Lower lobe of right lung (tissue), 2 donors: ENCODE data around the gene DPH6. TPM values are rescaled to one million over a fixed set of nuclear protein-coding genes. Genes with fewer than 3 reads are reported as not detected.

Experiments
- ATAC-seq, 2 donors: fragments of 200-7000 bp; cut with Tn5 transposase; one replicate each; pipeline ENCODE4 v1.9.1; 2020 to 2022; ENCODE audit warnings: mild to moderate bottlenecking in 2 of 2, moderate library complexity in 2 of 2
- DNase-seq: peaks from one replicate; pipeline ENCODE4 v3.0.0-alpha.2; 2020
- H3K27ac ChIP-seq: fragments of 200-600 bp; one replicate; pipeline ENCODE4 v1.8.0; 2022
- H3K27me3 ChIP-seq: fragments of 200-600 bp; one replicate; pipeline ENCODE4 v1.8.0; 2022; ENCODE audit warnings: low read depth
- H3K36me3 ChIP-seq: fragments of 200-600 bp; one replicate; pipeline ENCODE4 v1.8.0; 2022; ENCODE audit warnings: mild to moderate bottlenecking
- H3K4me1 ChIP-seq: fragments of 200-600 bp; one replicate; pipeline ENCODE4 v1.8.0; 2022
- H3K4me3 ChIP-seq: fragments of 200-600 bp; one replicate; pipeline ENCODE4 v1.8.0; 2022; ENCODE audit warnings: mild to moderate bottlenecking
- H3K9me3 ChIP-seq: fragments of 200-600 bp; one replicate; pipeline ENCODE4 v1.8.0; 2022
- CTCF ChIP-seq: fragments of 200-600 bp; IDR thresholded peaks from one replicate; pipeline ENCODE4 v1.8.0; 2022; ENCODE audit warnings: antibody characterized with exemption, mild to moderate bottlenecking
- intact Hi-C: fragments of 100-400 bp; cut with DNase I; formaldehyde crosslinking; loops from one replicate; pipeline ENCODE4 v1.11.0; 2022
- total RNA-seq: library from RNA; stranded (reverse); fragmentation: NEBNext Ultra II Directional; extraction: Animal tissue kit (Norgen Biotek cat#: 25700); gene quantifications from one replicate; pipeline ENCODE4 v1.2.1, GENCODE V29; 2021
- donor health status: DM: no; HTN: yes; CAD: no; lungs with severe emphysema.

Gene DPH6
- total RNA-seq, 1 donor from 2014 or later: 9.2 TPM

GRCh38 chr15:35549567-35549966 is 3.6 kb upstream of the DPH6 start:
- DNase-seq (no peak), ATAC-seq (no peak)
- TF ChIP-seq CTCF: no peak
- H3K4me1 ChIP-seq: peaks cover 18% of the 10 kb centered on the region
- no peak overlapping the region for H3K4me3 ChIP-seq
- intact Hi-C loops: no loop called here
- H3K27ac ChIP-seq: no peak overlapping the region
- H3K27me3 ChIP-seq: no peaks in the 10 kb centered on the region
- no peaks in the 10 kb centered on the region for H3K9me3 ChIP-seq
- H3K36me3 ChIP-seq: no peaks in the 10 kb centered on the region

DNA sequence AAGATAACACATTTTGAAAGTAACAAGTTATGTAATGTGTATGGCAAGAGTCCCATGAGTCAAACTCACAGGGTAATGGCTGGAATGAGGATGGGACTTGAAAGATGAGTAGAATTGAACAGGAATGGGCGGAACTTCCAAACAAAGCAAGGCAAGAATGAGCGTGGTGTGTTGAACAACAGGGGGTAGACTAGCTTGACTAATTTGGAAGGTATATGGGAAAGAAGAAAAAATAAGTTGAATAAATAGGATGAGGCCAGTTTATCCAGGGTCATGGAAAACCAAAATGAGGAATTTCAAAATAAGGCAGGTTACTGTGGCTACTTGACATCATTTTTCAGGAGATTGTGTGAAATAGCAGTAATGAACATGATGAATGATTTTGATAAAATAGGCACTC is 2.5 kb upstream of the DPH6 start:
- Histone ChIP-seq H3K4me3 (no peak overlapping the region), H3K27ac (no peak overlapping the region), H3K4me1 (peaks cover 25% of the 10 kb centered on the region), H3K9me3 (no peaks in the 10 kb centered on the region), H3K36me3 (no peaks in the 10 kb centered on the region), H3K27me3 (no peaks in the 10 kb centered on the region)
- DNase-seq: no peak
- no peak for TF ChIP-seq CTCF
- ATAC-seq: no peak
- intact Hi-C loops: no loop called here

GRCh38 chr15:35547775-35548364 is 1.9 kb upstream of the DPH6 start:
- Histone ChIP-seq H3K36me3 (no peaks in the 10 kb centered on the region), H3K9me3 (no peaks in the 10 kb centered on the region), H3K27ac (no peak overlapping the region), H3K27me3 (no peaks in the 10 kb centered on the region), H3K4me3 (no peak overlapping the region), H3K4me1 (peaks cover 25% of the 10 kb centered on the region)
- intact Hi-C loops: no loop called here
- TF ChIP-seq CTCF: no peak
- no peak for ATAC-seq
- DNase-seq: no peak

GRCh38 chr15:35546511-35547381 is 781 bp upstream of the DPH6 start:
- H3K9me3 ChIP-seq: no peaks in the 10 kb centered on the region
- H3K27me3 ChIP-seq: no peaks in the 10 kb centered on the region
- H3K4me3 ChIP-seq: peak overlapping the region; percentile 77
- H3K36me3 ChIP-seq: no peaks in the 10 kb centered on the region
- ATAC-seq (peak; percentile 13 to 15), DNase-seq (no peak)
- TF ChIP-seq CTCF: no peak
- peak overlapping the region; percentile 99 for H3K27ac ChIP-seq
- intact Hi-C loops: no loop called here
- H3K4me1 ChIP-seq: peaks cover 25% of the 10 kb centered on the region

DNA sequence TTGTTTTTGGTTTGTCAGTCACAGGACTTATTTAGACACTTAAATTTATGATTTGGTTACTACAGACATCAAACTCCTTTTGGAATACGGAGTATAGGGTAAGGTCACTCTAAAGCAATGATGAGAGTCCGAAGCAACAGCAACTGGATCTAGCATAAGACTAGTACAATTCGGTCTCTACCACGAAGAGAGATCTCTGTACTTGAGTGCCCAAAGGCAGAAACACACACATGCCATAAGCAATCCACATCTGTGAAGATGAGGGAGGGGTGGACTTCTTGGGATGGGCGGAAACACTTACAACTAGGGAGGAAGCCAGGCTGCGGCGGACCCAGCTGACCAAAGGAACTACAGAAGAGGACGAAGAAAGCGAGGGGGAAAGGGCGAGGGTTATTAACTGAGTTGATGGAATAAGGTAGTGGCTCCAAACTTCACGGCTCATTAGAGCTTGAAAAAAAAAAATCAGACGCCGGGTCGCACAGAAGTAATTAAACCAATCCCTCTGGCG is 595 bp downstream of the DPH6 start:
- DNase-seq (peak; percentile 63), ATAC-seq (peak; percentile 67 to 76)
- no peaks in the 10 kb centered on the region for H3K9me3 ChIP-seq
- H3K36me3 ChIP-seq: no peaks in the 10 kb centered on the region
- peak overlapping the region; percentile 77 for H3K4me3 ChIP-seq
- intact Hi-C loops: no loop called here
- H3K4me1 ChIP-seq: peaks cover 25% of the 10 kb centered on the region
- no peaks in the 10 kb centered on the region for H3K27me3 ChIP-seq
- TF ChIP-seq CTCF: no peak
- peak overlapping the region; percentile 99 for H3K27ac ChIP-seq
